ENCODE measurements around the gene GXYLT2.

- no peak for TF ChIP-seq CTCF (IDR thresholded peaks at IDR 0.05)
- no peak for TF ChIP-seq POLR2AphosphoS5 (IDR thresholded peaks at IDR 0.05)
Measured at GRCh38 chr3:72930754-72931153, 42.9 kb downstream of the GXYLT2 start.

Measured in prostate gland (tissue), 2 donors.